Neural cell (in vitro differentiated cells): ENCODE results near the gene SEPTIN8.

Experiments used
- EP300 ChIP-seq: fragments of 450-650 bp; conservative IDR thresholded peaks from 2 replicates; pipeline ENCODE4 v1.6.1; 2014; ENCODE audit warnings: antibody characterized with exemption, mild to moderate bottlenecking, moderate library complexity; ENCODE audit not compliant: poor library complexity, severe bottlenecking
- EZH2 ChIP-seq: fragments of 200-600, 300-800 bp; shearing (Covaris generic), sonication (generic); IDR thresholded peaks from 2 replicates; pipeline ENCODE4 v1.6.1; 2014; ENCODE audit warnings: antibody characterized with exemption, low read length, borderline replicate concordance, mild to moderate bottlenecking; ENCODE audit not compliant: insufficient read depth, poor library complexity, severe bottlenecking
- MXI1 ChIP-seq: fragments of 450-650 bp; conservative IDR thresholded peaks from 2 replicates; pipeline ENCODE4 v1.6.1; 2014; ENCODE audit warnings: antibody characterized with exemption, mild to moderate bottlenecking; ENCODE audit not compliant: poor library complexity, severe bottlenecking
- POLR2AphosphoS5 ChIP-seq: IDR thresholded peaks from 2 replicates; pipeline ENCODE4 v1.6.1; 2012
- REST ChIP-seq: IDR thresholded peaks from 2 replicates; pipeline ENCODE4 v1.6.1; 2012; ENCODE audit warnings: borderline replicate concordance
- TF ChIP-seq, protein P1 (sequence below): fragments of 450-650 bp; IDR thresholded peaks from 2 replicates; pipeline ENCODE4 v1.5.1; 2014; ENCODE audit warnings: antibody characterized with exemption, mild to moderate bottlenecking, moderate library complexity; ENCODE audit not compliant: poor library complexity, severe bottlenecking

DNA sequence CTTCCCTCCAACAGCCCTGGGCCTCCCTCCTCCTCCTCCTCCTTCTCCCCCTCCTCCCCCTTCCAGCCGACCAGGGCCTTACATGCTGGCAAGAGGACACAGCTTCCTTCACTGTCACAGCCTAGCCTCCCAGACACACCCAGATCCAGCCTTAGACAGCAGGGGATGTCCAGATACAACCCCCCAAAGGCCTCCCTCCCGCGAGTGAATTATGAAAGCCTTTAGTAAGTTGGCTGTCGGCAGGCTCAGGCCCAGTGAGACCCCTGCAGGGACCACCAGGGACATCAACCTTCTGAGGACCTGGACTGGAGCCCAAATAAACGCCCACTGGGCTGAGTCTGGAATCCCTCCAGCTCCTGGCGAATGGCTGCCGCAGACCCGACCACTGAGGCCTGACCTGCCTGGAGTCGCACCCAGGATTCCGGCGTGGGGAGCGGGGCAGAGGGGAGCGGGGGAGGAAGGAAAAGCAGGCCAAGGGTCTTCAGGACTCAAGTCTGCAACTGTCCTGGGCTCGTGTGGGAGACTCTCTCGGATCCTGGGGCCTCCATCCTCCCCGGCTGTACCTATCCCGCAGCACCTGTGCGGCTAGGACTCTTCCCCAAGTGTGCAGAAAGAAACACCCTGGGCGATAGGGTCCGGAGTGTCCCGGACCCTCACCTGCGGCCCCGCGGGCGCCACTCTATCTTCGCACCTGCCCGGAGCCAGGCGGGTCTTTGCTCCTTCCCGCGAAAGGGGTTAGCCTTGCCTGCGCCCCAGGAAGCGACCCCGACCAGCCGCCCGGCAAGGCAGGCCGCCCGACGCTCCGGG lies 705 bp downstream of the SEPTIN8 start:
- TF ChIP-seq, protein P1, sequence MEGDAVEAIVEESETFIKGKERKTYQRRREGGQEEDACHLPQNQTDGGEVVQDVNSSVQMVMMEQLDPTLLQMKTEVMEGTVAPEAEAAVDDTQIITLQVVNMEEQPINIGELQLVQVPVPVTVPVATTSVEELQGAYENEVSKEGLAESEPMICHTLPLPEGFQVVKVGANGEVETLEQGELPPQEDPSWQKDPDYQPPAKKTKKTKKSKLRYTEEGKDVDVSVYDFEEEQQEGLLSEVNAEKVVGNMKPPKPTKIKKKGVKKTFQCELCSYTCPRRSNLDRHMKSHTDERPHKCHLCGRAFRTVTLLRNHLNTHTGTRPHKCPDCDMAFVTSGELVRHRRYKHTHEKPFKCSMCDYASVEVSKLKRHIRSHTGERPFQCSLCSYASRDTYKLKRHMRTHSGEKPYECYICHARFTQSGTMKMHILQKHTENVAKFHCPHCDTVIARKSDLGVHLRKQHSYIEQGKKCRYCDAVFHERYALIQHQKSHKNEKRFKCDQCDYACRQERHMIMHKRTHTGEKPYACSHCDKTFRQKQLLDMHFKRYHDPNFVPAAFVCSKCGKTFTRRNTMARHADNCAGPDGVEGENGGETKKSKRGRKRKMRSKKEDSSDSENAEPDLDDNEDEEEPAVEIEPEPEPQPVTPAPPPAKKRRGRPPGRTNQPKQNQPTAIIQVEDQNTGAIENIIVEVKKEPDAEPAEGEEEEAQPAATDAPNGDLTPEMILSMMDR, result no peak
- TF ChIP-seq EZH2, result no peak
- TF ChIP-seq EP300, result no peak
- TF ChIP-seq POLR2AphosphoS5, result no peak
- TF ChIP-seq MXI1, result no peak
- no peak for TF ChIP-seq REST
